Panc1 (cell line): ENCODE data around the gene SSBP3. TPM values are rescaled to one million over a fixed set of nuclear protein-coding genes. Genes with fewer than 3 reads are reported as not detected.

Experiments used
- ATAC-seq: fragments of 200-7000 bp; cut with Tn5 transposase; 2 replicates; pipeline ENCODE4 v1.9.1; 2020; ENCODE audit warnings: mild to moderate bottlenecking, moderate library complexity
- BruUV-seq: library from RNA; stranded (reverse); fragments of 400-500 nt; replicated peaks from 2 replicates; lab custom pipeline; 2021; lab: Mats Ljungman, UMichigan
- CTCF ChIA-PET: fragments of 300-600 bp; sonication (Branson Sonifier 250); formaldehyde crosslinking; loops from one replicate; lab custom pipeline; 2022; ENCODE audit warnings: antibody characterized with exemption; lab: Charles Lee
- POLR2A ChIA-PET: fragments of 300-600 bp; sonication (Branson Sonifier 250); formaldehyde crosslinking; loops from one replicate; lab custom pipeline; 2022; ENCODE audit warnings: antibody characterized with exemption; lab: Charles Lee
- DNase-seq: peaks from one replicate; pipeline ENCODE4 v3.0.0-alpha.2; 2010; ENCODE audit warnings: low read depth, low spot score
- H3K27ac ChIP-seq: 2 replicates; pipeline ENCODE4 v1.5.1; 2011; ENCODE audit warnings: mild to moderate bottlenecking, low read length, inconsistent platforms
- H3K27me3 ChIP-seq: fragments of 200-500 bp; sonication (Bioruptor generic); 2 replicates; pipeline ENCODE4 v1.6.0; 2014; ENCODE audit warnings: low read length, inconsistent platforms; ENCODE audit not compliant: control insufficient read depth, insufficient read depth
- H3K36me3 ChIP-seq: fragments of 200-500 bp; sonication (Bioruptor generic); 2 replicates; pipeline ENCODE4 v1.5.1; 2014; ENCODE audit warnings: inconsistent platforms, mild to moderate bottlenecking, low read length, moderate library complexity; ENCODE audit not compliant: control insufficient read depth, insufficient read depth
- H3K4me1 ChIP-seq: 2 replicates; pipeline ENCODE4 v1.5.1; 2011; ENCODE audit warnings: inconsistent platforms, mild to moderate bottlenecking, low read length, moderate library complexity; ENCODE audit not compliant: control insufficient read depth, insufficient read depth
- H3K4me3 ChIP-seq, 2 experiments: 2 replicates each; pipeline ENCODE4 v1.5.1; 2011 to 2012; ENCODE audit warnings: low read depth in 2 of 2, low read length in 2 of 2, mild to moderate bottlenecking in 2 of 2, inconsistent platforms in 1 of 2, moderate library complexity in 1 of 2
- H3K9me3 ChIP-seq: fragments of 200-500 bp; sonication (Bioruptor generic); 2 replicates; pipeline ENCODE4 v1.5.1; 2014; ENCODE audit warnings: low read depth, mild to moderate bottlenecking, inconsistent platforms, low read length, moderate library complexity; ENCODE audit not compliant: control insufficient read depth, insufficient read depth
- POLR2AphosphoS5 ChIP-seq: IDR thresholded peaks from 2 replicates; pipeline ENCODE4 v1.6.1; 2012; ENCODE audit warnings: mild to moderate bottlenecking, low read depth, low read length, moderate library complexity
- REST ChIP-seq, 2 experiments: IDR thresholded peaks; 2 replicates each; pipeline ENCODE4 v1.6.1; 2011 to 2012; ENCODE audit warnings: low read depth in 2 of 2, control low read depth in 1 of 2, low read length in 1 of 2, mild to moderate bottlenecking in 1 of 2, moderate library complexity in 1 of 2; ENCODE audit not compliant: insufficient read depth in 1 of 2
- SIN3A ChIP-seq: IDR thresholded peaks from 2 replicates; pipeline ENCODE4 v1.6.1; 2012; ENCODE audit warnings: low read depth, mild to moderate bottlenecking, low read length, moderate library complexity, borderline replicate concordance; ENCODE audit not compliant: insufficient read depth
- TCF7L2 ChIP-seq: IDR thresholded peaks from 2 replicates; pipeline ENCODE4 v1.6.1; 2011; ENCODE audit warnings: mild to moderate bottlenecking, low read depth, low read length, inconsistent platforms
- in situ Hi-C: cut with HindIII; loops from 2 replicates; pipeline ENCODE4 v1.10.0; 2016; ENCODE audit warnings: low sequenced_read_pairs, low pct_unique_long_range_greater_than_20kb
- intact Hi-C: fragments of 100-400 bp; cut with micrococcal nuclease; formaldehyde crosslinking; loops from one replicate; pipeline ENCODE4 v1.10.0; 2022; ENCODE audit not compliant: unreplicated experiment
- total RNA-seq: library from RNA; stranded (reverse); gene quantifications from one replicate; pipeline ENCODE4 v1.2.1, GENCODE V29; 2021; ENCODE audit not compliant: unreplicated experiment
- TF ChIP-seq, protein P1 (sequence below): fragments of 450-650 bp; IDR thresholded peaks from 2 replicates; pipeline ENCODE4 v1.5.1; 2017; ENCODE audit warnings: mild to moderate bottlenecking

SSBP3 gene
- total RNA-seq, 1 experiment from 2014 or later = 22.5 TPM

DNA sequence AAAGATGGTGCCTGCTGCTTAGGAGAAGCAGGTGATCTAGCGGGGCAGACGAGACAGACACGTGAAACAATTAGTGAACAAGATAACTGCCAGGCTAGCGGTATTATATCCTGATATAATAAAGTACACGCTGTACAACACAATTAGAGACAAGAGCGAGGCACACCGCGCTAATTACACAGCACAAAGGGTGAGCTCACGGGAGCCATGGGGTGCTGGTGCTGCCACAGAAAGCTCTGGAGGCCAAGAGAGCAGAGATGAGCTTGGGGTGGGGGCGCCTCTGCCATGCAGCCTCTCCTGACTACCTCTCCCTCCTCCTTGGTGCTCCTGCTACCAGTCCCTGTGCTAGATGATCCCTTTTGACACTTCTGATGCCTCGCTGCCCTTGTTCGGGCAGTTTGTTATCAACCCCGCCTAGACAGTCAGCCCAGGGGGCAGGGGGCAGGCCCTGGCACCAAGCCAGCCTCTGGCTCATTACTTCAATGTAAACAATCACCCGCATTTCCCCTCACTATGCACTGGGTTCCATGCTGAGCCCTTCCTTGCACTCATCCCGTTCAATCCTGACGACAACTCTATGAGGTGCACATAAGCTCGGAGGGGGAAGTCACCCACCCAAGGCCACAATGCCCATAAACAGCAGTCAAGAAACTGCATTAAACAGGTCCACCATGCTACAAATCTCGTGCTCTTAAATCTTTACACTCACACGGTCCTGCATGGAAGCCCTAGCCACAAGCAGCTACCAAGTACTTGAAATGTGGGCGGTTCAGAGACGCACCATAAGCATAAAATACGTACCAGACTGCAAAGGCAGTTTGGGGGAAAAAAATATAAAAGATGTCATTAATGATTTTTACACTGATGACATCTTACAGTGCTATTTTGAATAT is 103.0 kb downstream of the SSBP3 start:
- CTCF ChIA-PET = no interaction called here
- H3K27me3 ChIP-seq = no peaks in the 10 kb centered on the region
- POLR2A ChIA-PET = no interaction called here
- no peak overlapping the region for H3K4me3 ChIP-seq
- BruUV-seq = no TSS peak
- H3K36me3 ChIP-seq = no peaks in the 10 kb centered on the region
- TF ChIP-seq POLR2AphosphoS5 = no peak
- TF ChIP-seq, protein P1, sequence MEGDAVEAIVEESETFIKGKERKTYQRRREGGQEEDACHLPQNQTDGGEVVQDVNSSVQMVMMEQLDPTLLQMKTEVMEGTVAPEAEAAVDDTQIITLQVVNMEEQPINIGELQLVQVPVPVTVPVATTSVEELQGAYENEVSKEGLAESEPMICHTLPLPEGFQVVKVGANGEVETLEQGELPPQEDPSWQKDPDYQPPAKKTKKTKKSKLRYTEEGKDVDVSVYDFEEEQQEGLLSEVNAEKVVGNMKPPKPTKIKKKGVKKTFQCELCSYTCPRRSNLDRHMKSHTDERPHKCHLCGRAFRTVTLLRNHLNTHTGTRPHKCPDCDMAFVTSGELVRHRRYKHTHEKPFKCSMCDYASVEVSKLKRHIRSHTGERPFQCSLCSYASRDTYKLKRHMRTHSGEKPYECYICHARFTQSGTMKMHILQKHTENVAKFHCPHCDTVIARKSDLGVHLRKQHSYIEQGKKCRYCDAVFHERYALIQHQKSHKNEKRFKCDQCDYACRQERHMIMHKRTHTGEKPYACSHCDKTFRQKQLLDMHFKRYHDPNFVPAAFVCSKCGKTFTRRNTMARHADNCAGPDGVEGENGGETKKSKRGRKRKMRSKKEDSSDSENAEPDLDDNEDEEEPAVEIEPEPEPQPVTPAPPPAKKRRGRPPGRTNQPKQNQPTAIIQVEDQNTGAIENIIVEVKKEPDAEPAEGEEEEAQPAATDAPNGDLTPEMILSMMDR = no peak
- no peak for TF ChIP-seq TCF7L2
- no peak for TF ChIP-seq REST (IDR thresholded peaks at IDR 0.05; ENCODE audit: insufficient read depth in 1 of 2, low read depth in 2 of 2, low read length in 1 of 2)
- TF ChIP-seq SIN3A = no peak
- no peaks in the 10 kb centered on the region for H3K9me3 ChIP-seq
- H3K4me1 ChIP-seq = peaks cover 3% of the 10 kb centered on the region; the same call in 1 of the 2 replicates
- DNase-seq (no peak), ATAC-seq (no peak)
- intact Hi-C loops = no loop called here
- in situ Hi-C loops = no loop called here
- no peak overlapping the region for H3K27ac ChIP-seq

DNA sequence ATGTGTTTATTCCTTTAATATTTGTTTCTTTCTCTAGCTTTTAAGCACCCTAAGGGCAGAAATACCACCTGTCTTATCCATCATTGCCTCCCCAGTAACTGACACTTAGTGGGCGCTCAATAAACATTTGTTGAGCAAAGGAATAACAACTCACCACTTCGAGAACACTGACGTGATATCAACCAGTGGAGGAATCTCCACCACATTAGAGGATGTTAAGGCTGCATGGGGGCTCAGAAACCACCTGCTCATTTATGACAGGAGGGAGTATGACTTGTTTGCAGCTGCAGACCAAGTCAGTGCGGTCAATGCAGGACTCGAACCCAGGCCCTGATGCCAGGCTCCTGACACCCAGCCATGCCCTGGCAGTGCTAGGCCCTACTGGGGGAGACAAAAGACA is 103.6 kb downstream of the SSBP3 start:
- Histone ChIP-seq H3K4me1 (peaks cover 9% of the 10 kb centered on the region), H3K36me3 (no peaks in the 10 kb centered on the region), H3K4me3 (no peak overlapping the region), H3K27ac (no peak overlapping the region), H3K27me3 (no peaks in the 10 kb centered on the region), H3K9me3 (no peaks in the 10 kb centered on the region)
- ChIA-PET CTCF (interaction anchor here (0.7 kb wide), 1 partner anchor 11 kb away, joined by 4 read pairs; no protein-coding TSS in a partner anchor), POLR2A (no interaction called here)
- no TSS peak for BruUV-seq
- intact Hi-C loops (no loop called here), in situ Hi-C loops (no loop called here)
- TF ChIP-seq SIN3A (no peak), POLR2AphosphoS5 (no peak), REST (IDR thresholded peaks at IDR 0.05; ENCODE audit: insufficient read depth in 1 of 2, low read depth in 2 of 2, low read length in 1 of 2) (no peak), TCF7L2 (no peak)
- TF ChIP-seq, protein P1 = no peak
- DNase-seq (no peak), ATAC-seq (no peak)
